Astrocyte (in vitro differentiated cells and primary cell): ENCODE results near the gene AVPR2. TPM values are rescaled to one million over a fixed set of nuclear protein-coding genes. Genes with fewer than 3 reads are reported as not detected.

ENCODE experiments used
- DNase-seq: peaks from one replicate; pipeline ENCODE4 v3.0.0-alpha.2; 2010; ENCODE audit warnings: low read depth
- FAIRE-seq: peaks from 2 replicates; lab custom pipeline; 2011; peaks lifted over from hg19 to GRCh38; lab: Jason Lieb, UNC
- H2AFZ ChIP-seq: 2 replicates; pipeline ENCODE4 v1.6.0; 2012; ENCODE audit warnings: low read depth, low read length, inconsistent platforms
- H3K27ac ChIP-seq: 2 replicates; pipeline ENCODE4 v1.5.1; 2011; ENCODE audit warnings: low read depth, low read length, inconsistent platforms
- H3K27me3 ChIP-seq: 2 replicates; pipeline ENCODE4 v1.6.0; 2011; ENCODE audit warnings: low read length, inconsistent platforms; ENCODE audit not compliant: insufficient read depth
- H3K36me3 ChIP-seq: 2 replicates; pipeline ENCODE4 v1.5.1; 2011; ENCODE audit warnings: low read length, inconsistent platforms; ENCODE audit not compliant: insufficient read depth
- H3K4me1 ChIP-seq: 2 replicates; pipeline ENCODE4 v1.5.1; 2011; ENCODE audit warnings: low read length, inconsistent platforms; ENCODE audit not compliant: insufficient read depth
- H3K4me2 ChIP-seq: 2 replicates; pipeline ENCODE4 v1.6.0; 2012; ENCODE audit warnings: low read length, inconsistent platforms
- H3K4me3 ChIP-seq: 2 replicates; pipeline ENCODE4 v1.5.1; 2011; ENCODE audit warnings: low read depth, mild to moderate bottlenecking, low read length, inconsistent platforms; ENCODE audit not compliant: insufficient read depth
- H3K79me2 ChIP-seq: 2 replicates; pipeline ENCODE4 v1.6.0; 2012; ENCODE audit warnings: mild to moderate bottlenecking, low read length, inconsistent platforms; ENCODE audit not compliant: insufficient read depth
- H3K9ac ChIP-seq: 2 replicates; pipeline ENCODE4 v1.6.0; 2012; ENCODE audit warnings: mild to moderate bottlenecking, low read length, inconsistent platforms
- H3K9me3 ChIP-seq: 2 replicates; pipeline ENCODE4 v1.5.1; 2012; ENCODE audit warnings: low read depth, mild to moderate bottlenecking, low read length, inconsistent platforms; ENCODE audit not compliant: insufficient read depth
- H4K20me1 ChIP-seq: 2 replicates; pipeline ENCODE4 v1.6.0; 2012; ENCODE audit warnings: low read length, inconsistent platforms; ENCODE audit not compliant: insufficient read depth
- H3K27ac Mint-ChIP-seq: one replicate; pipeline ENCODE4 v1.8.0; 2021; ENCODE audit warnings: mild to moderate bottlenecking, mixed read lengths; ENCODE audit not compliant: unreplicated experiment
- H3K27me3 Mint-ChIP-seq: one replicate; pipeline ENCODE4 v1.8.0; 2021; ENCODE audit warnings: low read depth, mixed read lengths; ENCODE audit not compliant: unreplicated experiment
- H3K36me3 Mint-ChIP-seq: one replicate; pipeline ENCODE4 v1.8.0; 2021; ENCODE audit warnings: low read depth, mixed read lengths; ENCODE audit not compliant: unreplicated experiment
- H3K4me1 Mint-ChIP-seq: one replicate; pipeline ENCODE4 v1.8.0; 2021; ENCODE audit warnings: low read depth, mixed read lengths; ENCODE audit not compliant: unreplicated experiment
- H3K4me3 Mint-ChIP-seq: one replicate; pipeline ENCODE4 v1.8.0; 2021; ENCODE audit warnings: mild to moderate bottlenecking, moderate library complexity, mixed read lengths; ENCODE audit not compliant: unreplicated experiment
- H3K9me3 Mint-ChIP-seq: one replicate; pipeline ENCODE4 v1.8.0; 2021; ENCODE audit warnings: mild to moderate bottlenecking, mixed read lengths; ENCODE audit not compliant: unreplicated experiment
- EZH2 ChIP-seq: IDR thresholded peaks from 2 replicates; pipeline ENCODE4 v1.6.1; 2012; ENCODE audit warnings: mild to moderate bottlenecking, low read length, inconsistent platforms; ENCODE audit not compliant: insufficient read depth
- total RNA-seq: library from RNA; stranded (reverse); gene quantifications from 2 replicates; pipeline ENCODE4 v1.2.1, GENCODE V29; 2021
- TF ChIP-seq, protein P1 (sequence below): IDR thresholded peaks from 2 replicates; pipeline ENCODE4 v1.5.1; 2011; ENCODE audit warnings: low read depth, mild to moderate bottlenecking, inconsistent platforms, low read length, moderate library complexity; ENCODE audit not compliant: insufficient read depth

AVPR2 gene
- total RNA-seq, 1 donor from 2014 or later = not detected

DNA sequence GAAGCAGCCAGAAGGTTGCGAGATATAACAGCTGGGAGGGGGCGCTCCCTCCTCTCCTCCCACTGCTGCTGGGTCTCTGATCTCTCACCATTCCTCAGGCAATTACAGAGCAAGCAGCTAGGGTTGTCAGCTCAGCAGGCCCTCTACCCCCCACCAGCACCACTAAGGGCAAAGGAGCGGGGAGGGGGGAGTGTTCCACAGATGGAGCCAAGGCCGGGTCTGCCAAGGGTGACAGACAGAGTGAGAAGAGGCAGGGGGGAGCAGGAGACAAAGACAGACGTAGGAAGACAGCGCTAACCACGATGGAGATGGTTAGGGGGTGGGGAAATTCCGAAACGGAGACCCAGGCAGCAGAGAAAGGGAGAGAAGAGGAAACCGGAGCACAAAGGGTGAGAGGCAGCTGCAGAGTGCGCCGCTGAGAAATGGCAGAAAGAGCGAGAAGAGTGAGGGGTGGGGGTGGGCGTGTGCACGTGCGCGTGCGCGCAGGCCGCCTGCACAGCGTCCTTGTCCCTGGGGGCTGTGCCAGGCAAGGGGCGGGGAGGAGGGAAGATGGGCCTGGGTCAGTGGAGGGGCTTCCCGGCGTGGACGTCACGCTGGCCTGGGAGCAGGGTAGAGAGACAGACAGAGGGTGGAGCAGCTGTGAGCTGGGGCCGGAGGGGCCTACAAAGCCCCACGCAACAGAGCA is 25.4 kb upstream of the AVPR2 start:
- no peak overlapping the region for H3K4me2 ChIP-seq

GRCh38 chrX:153879741-153880439 is 24.6 kb upstream of the AVPR2 start:
- FAIRE-seq (no peak), DNase-seq (no peak)
- no peaks in the 10 kb centered on the region for H3K9me3 Mint-ChIP-seq
- H3K4me2 ChIP-seq = no peak overlapping the region
- H3K27me3 Mint-ChIP-seq = no peaks in the 10 kb centered on the region
- H3K9me3 ChIP-seq = no peaks in the 10 kb centered on the region
- no peaks in the 10 kb centered on the region for H4K20me1 ChIP-seq
- no peaks in the 10 kb centered on the region for H3K36me3 ChIP-seq
- peaks cover 5% of the 10 kb centered on the region for H3K4me1 ChIP-seq
- TF ChIP-seq, protein P1, sequence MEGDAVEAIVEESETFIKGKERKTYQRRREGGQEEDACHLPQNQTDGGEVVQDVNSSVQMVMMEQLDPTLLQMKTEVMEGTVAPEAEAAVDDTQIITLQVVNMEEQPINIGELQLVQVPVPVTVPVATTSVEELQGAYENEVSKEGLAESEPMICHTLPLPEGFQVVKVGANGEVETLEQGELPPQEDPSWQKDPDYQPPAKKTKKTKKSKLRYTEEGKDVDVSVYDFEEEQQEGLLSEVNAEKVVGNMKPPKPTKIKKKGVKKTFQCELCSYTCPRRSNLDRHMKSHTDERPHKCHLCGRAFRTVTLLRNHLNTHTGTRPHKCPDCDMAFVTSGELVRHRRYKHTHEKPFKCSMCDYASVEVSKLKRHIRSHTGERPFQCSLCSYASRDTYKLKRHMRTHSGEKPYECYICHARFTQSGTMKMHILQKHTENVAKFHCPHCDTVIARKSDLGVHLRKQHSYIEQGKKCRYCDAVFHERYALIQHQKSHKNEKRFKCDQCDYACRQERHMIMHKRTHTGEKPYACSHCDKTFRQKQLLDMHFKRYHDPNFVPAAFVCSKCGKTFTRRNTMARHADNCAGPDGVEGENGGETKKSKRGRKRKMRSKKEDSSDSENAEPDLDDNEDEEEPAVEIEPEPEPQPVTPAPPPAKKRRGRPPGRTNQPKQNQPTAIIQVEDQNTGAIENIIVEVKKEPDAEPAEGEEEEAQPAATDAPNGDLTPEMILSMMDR = no peak
- no peak for TF ChIP-seq EZH2
- H3K27me3 ChIP-seq = peaks cover 8% of the 10 kb centered on the region
- peak overlapping the region; percentile 53 for H3K27ac Mint-ChIP-seq
- peak overlapping the region; percentile 40 for H3K4me3 Mint-ChIP-seq
- H3K9ac ChIP-seq = no peak overlapping the region
- no peak overlapping the region for H3K4me3 ChIP-seq
- no peak overlapping the region for H2AFZ ChIP-seq
- no peaks in the 10 kb centered on the region for H3K36me3 Mint-ChIP-seq
- no peak overlapping the region for H3K27ac ChIP-seq
- peaks cover 24% of the 10 kb centered on the region for H3K4me1 Mint-ChIP-seq
- no peaks in the 10 kb centered on the region for H3K79me2 ChIP-seq

More for the DNA sequence above, 25.4 kb upstream of the AVPR2 start:
- Mint-ChIP-seq H3K27me3 (no peaks in the 10 kb centered on the region), H3K4me1 (peaks cover 29% of the 10 kb centered on the region), H3K36me3 (peaks cover 3% of the 10 kb centered on the region), H3K9me3 (no peaks in the 10 kb centered on the region), H3K27ac (peak overlapping the region; percentile 66), H3K4me3 (peak overlapping the region; percentile 73)
- Histone ChIP-seq H3K9ac (no peak overlapping the region), H3K27me3 (peaks cover 8% of the 10 kb centered on the region), H3K4me3 (no peak overlapping the region), H3K9me3 (no peaks in the 10 kb centered on the region), H3K79me2 (no peaks in the 10 kb centered on the region), H4K20me1 (no peaks in the 10 kb centered on the region), H2AFZ (no peak overlapping the region), H3K36me3 (no peaks in the 10 kb centered on the region), H3K4me1 (peaks cover 5% of the 10 kb centered on the region), H3K27ac (no peak overlapping the region)
- no peak for DNase-seq
- FAIRE-seq = no peak
- no peak for TF ChIP-seq EZH2
- TF ChIP-seq, protein P1 = no peak

- H2AFZ ChIP-seq = no peak overlapping the region
- H3K36me3 Mint-ChIP-seq = no peaks in the 10 kb centered on the region
- FAIRE-seq (no peak), DNase-seq (no peak)
- no peak overlapping the region for H3K27ac ChIP-seq
- peaks cover 21% of the 10 kb centered on the region for H3K4me1 Mint-ChIP-seq
- no peak overlapping the region for H3K4me3 Mint-ChIP-seq
- peaks cover 5% of the 10 kb centered on the region for H3K4me1 ChIP-seq
- H3K27ac Mint-ChIP-seq = no peak overlapping the region
- H3K79me2 ChIP-seq = no peaks in the 10 kb centered on the region
- no peaks in the 10 kb centered on the region for H3K9me3 Mint-ChIP-seq
- H3K27me3 Mint-ChIP-seq = no peaks in the 10 kb centered on the region
- no peaks in the 10 kb centered on the region for H3K36me3 ChIP-seq
- no peak overlapping the region for H3K4me3 ChIP-seq
- H3K9me3 ChIP-seq = no peaks in the 10 kb centered on the region
- H3K27me3 ChIP-seq = peaks cover 12% of the 10 kb centered on the region
- no peak overlapping the region for H3K4me2 ChIP-seq
- TF ChIP-seq EZH2 = no peak
- TF ChIP-seq, protein P1 = no peak
- H3K9ac ChIP-seq = no peak overlapping the region
- no peaks in the 10 kb centered on the region for H4K20me1 ChIP-seq
Measured at GRCh38 chrX:153880440-153880815, 24.0 kb upstream of the AVPR2 start.
